DND-41 (cell line): ENCODE results near the gene CLEC18A.
"Not testable (repeated sequence)": the region's sequence is repeated elsewhere in the genome, so short reads cannot be mapped to it uniquely, and the experiment has no call there.

Source experiments
- CTCF ChIP-seq: IDR thresholded peaks from 2 replicates; pipeline ENCODE4 v1.5.1; 2012; ENCODE audit warnings: borderline replicate concordance, low read length, moderate library complexity, mild to moderate bottlenecking; ENCODE audit not compliant: poor library complexity, severe bottlenecking; ENCODE audit errors: extremely low read depth
- EZH2 ChIP-seq: IDR thresholded peaks from 3 replicates; pipeline ENCODE4 v1.6.1; 2012; ENCODE audit warnings: borderline replicate concordance, low read depth, mild to moderate bottlenecking, moderate library complexity, low read length, inconsistent platforms; ENCODE audit not compliant: severe bottlenecking

GRCh38 chr16:69972935-69973334 lies 21.8 kb downstream of the CLEC18A start:
- TF ChIP-seq EZH2, CTCF: not testable (repeated sequence)
